ENCODE measurements around the gene MAGEB3.
"Not testable (repeated sequence)": the region's sequence is repeated elsewhere in the genome, so short reads cannot be mapped to it uniquely, and the experiment has no call there.

MAGEB3 gene

GRCh38 chrX:30230395-30230794 is at the start of gene MAGEB3:
MAGEB3 (plus strand) TSS chrX:30230657; CDS start chrX:30235925, 5,268 bp downstream.
- DNase-seq (ENCODE audit: low read depth in 2 of 2) = no peak

GRCh38 chrX:30181353-30181752 is 49.1 kb upstream of the MAGEB3 start:
- no peak for DNase-seq (ENCODE audit: low read depth in 2 of 2)

- DNase-seq (ENCODE audit: low read depth in 2 of 2) = no peak
Measured at GRCh38 chrX:30183554-30183953, 46.9 kb upstream of the MAGEB3 start.

GRCh38 chrX:30190426-30190825 is 40.0 kb upstream of the MAGEB3 start:
- DNase-seq (ENCODE audit: low read depth in 2 of 2) = no peak

GRCh38 chrX:30193910-30194309 is 36.5 kb upstream of the MAGEB3 start:
- not testable (repeated sequence) for DNase-seq (ENCODE audit: low read depth in 2 of 2)

- DNase-seq (ENCODE audit: low read depth in 2 of 2) = no peak
Measured at GRCh38 chrX:30196322-30196721, 34.1 kb upstream of the MAGEB3 start.

GRCh38 chrX:30212172-30212571 is 18.3 kb upstream of the MAGEB3 start:
- DNase-seq (ENCODE audit: low read depth in 2 of 2) = no peak

GRCh38 chrX:30215357-30215843 is 15.1 kb upstream of the MAGEB3 start, which contains the start of gene MAGEB2:
MAGEB2 (plus strand) TSS chrX:30215563; CDS start chrX:30218581, 3,018 bp downstream.
- no peak for DNase-seq (ENCODE audit: low read depth in 2 of 2)

- no peak for DNase-seq (ENCODE audit: low read depth in 2 of 2)
Measured at GRCh38 chrX:30217465-30217864, 13.0 kb upstream of the MAGEB3 start.

GRCh38 chrX:30219372-30219771 is 11.1 kb upstream of the MAGEB3 start:
- no peak for DNase-seq (ENCODE audit: low read depth in 2 of 2)

GRCh38 chrX:30220661-30221060 is 9.8 kb upstream of the MAGEB3 start:
- DNase-seq (ENCODE audit: low read depth in 2 of 2) = no peak

- no peak for DNase-seq (ENCODE audit: low read depth in 2 of 2)
Measured at GRCh38 chrX:30224536-30224935, 5.9 kb upstream of the MAGEB3 start.

- DNase-seq (ENCODE audit: low read depth in 2 of 2) = no peak
Measured at GRCh38 chrX:30228526-30228925, 1.9 kb upstream of the MAGEB3 start.

GRCh38 chrX:30241724-30242415 is 11.4 kb downstream of the MAGEB3 start, which contains the start of gene MAGEB4:
MAGEB4 (plus strand) TSS chrX:30242000; CDS start chrX:30242136, 136 bp downstream.
- no peak for DNase-seq (ENCODE audit: low read depth in 2 of 2)

GRCh38 chrX:30246769-30247489 is 16.5 kb downstream of the MAGEB3 start, which contains the start of gene MAGEB1:
MAGEB1 (plus strand) TSS chrX:30247146; CDS start chrX:30250494, 3,348 bp downstream.
- no peak for DNase-seq (ENCODE audit: low read depth in 2 of 2)

- DNase-seq (ENCODE audit: low read depth in 2 of 2) = no peak
Measured at GRCh38 chrX:30248854-30249253, 18.4 kb downstream of the MAGEB3 start.

GRCh38 chrX:30253257-30253656 is 22.8 kb downstream of the MAGEB3 start:
- no peak for DNase-seq (ENCODE audit: low read depth in 2 of 2)

- no peak for DNase-seq (ENCODE audit: low read depth in 2 of 2)
Measured at GRCh38 chrX:30259927-30260326, 29.5 kb downstream of the MAGEB3 start.

- DNase-seq (ENCODE audit: low read depth in 2 of 2) = no peak
Measured at GRCh38 chrX:30261012-30261411, 30.6 kb downstream of the MAGEB3 start.

GRCh38 chrX:30262763-30263162 is 32.3 kb downstream of the MAGEB3 start:
- DNase-seq (ENCODE audit: low read depth in 2 of 2) = no peak

- no peak for DNase-seq (ENCODE audit: low read depth in 2 of 2)
Measured at GRCh38 chrX:30270639-30271038, 40.2 kb downstream of the MAGEB3 start.

GRCh38 chrX:30275498-30275897 is 45.0 kb downstream of the MAGEB3 start:
- no peak for DNase-seq (ENCODE audit: low read depth in 2 of 2)

- no peak for DNase-seq (ENCODE audit: low read depth in 2 of 2)
Measured at GRCh38 chrX:30278365-30278764, 47.9 kb downstream of the MAGEB3 start.
